SK-N-SH (cell line): ENCODE results near the gene DYRK1A. TPM values are rescaled to one million over a fixed set of nuclear protein-coding genes. Genes with fewer than 3 reads are reported as not detected.

Experiments
- CTCF ChIA-PET: fragments of 300-600, 350-600 bp; formaldehyde crosslinking; extraction: SDS; loops from one replicate; lab custom pipeline; 2021; lab: Yijun Ruan, JAX
- POLR2A ChIA-PET: fragments of 350-600 bp; sonication (Branson Sonifier 250); formaldehyde crosslinking; extraction: SDS; loops from one replicate; lab custom pipeline; 2020; ENCODE audit warnings: antibody characterized with exemption, inconsistent platforms; lab: Yijun Ruan, JAX
- DNase-seq: peaks from one replicate; pipeline ENCODE4 v3.0.0; 2012
- H2AFZ ChIP-seq: fragments of 200-600 bp; sonication (generic); 2 replicates; pipeline ENCODE4 v1.8.1; 2016; ENCODE audit warnings: antibody characterized with exemption, mild to moderate bottlenecking, low read depth
- H3F3A ChIP-seq: fragments of 200-600 bp; sonication (generic); replicated peaks from 2 replicates; pipeline ENCODE3; 2016; ENCODE audit warnings: antibody characterized with exemption, mild to moderate bottlenecking; ENCODE audit not compliant: insufficient read depth
- H3K27ac ChIP-seq, 2 experiments: fragments of 200-500 bp in 1 of 2; fragments of 200-600 bp in 1 of 2; sonication (Bioruptor generic) in 1 of 2; sonication (generic), shearing (Covaris generic) in 1 of 2; 2 replicates each; pipeline versions ENCODE4 v1.5.1 to v1.6.1; 2014 to 2016; ENCODE audit warnings: low read depth in 2 of 2, inconsistent platforms in 1 of 2, low read length in 1 of 2, mild to moderate bottlenecking in 1 of 2, mixed read lengths in 1 of 2
- H3K27me3 ChIP-seq: fragments of 200-600 bp; sonication (generic), shearing (Covaris generic); 2 replicates; pipeline ENCODE4 v1.6.1; 2016; ENCODE audit warnings: mixed run types; ENCODE audit not compliant: insufficient read depth
- H3K36me3 ChIP-seq, 2 experiments: fragments of 200-500 bp in 1 of 2; fragments of 200-600 bp in 1 of 2; sonication (Bioruptor generic) in 1 of 2; sonication (generic) in 1 of 2; replicated peaks in 1 of 2; 2 replicates each; pipeline versions ENCODE3 to v1.5.1; 2014 to 2016; ENCODE audit warnings: low read length in 1 of 2, mild to moderate bottlenecking in 1 of 2; ENCODE audit not compliant: insufficient read depth in 2 of 2, control insufficient read depth in 1 of 2
- H3K4me1 ChIP-seq, 2 experiments: fragments of 200-500 bp in 1 of 2; fragments of 200-600 bp in 1 of 2; sonication (Bioruptor generic) in 1 of 2; sonication (generic), shearing (Covaris generic) in 1 of 2; 2 replicates each; pipeline versions ENCODE4 v1.5.1 to v1.6.1; 2014 to 2016; ENCODE audit warnings: low read depth in 1 of 2, low read length in 1 of 2, mixed run types in 1 of 2; ENCODE audit not compliant: insufficient read depth in 2 of 2, control insufficient read depth in 1 of 2
- H3K4me2 ChIP-seq: fragments of 200-600 bp; sonication (generic), shearing (Covaris generic); 2 replicates; pipeline ENCODE4 v1.6.1; 2017; ENCODE audit warnings: mixed run types
- H3K4me3 ChIP-seq, 2 experiments: fragments of 200-500 bp in 1 of 2; fragments of 200-600 bp in 1 of 2; sonication (Bioruptor generic) in 1 of 2; sonication (generic), shearing (Covaris generic) in 1 of 2; 2 replicates each; pipeline versions ENCODE4 v1.5.1 to v1.8.1; 2014 to 2016; ENCODE audit warnings: low read depth in 2 of 2, inconsistent platforms in 1 of 2, low read length in 1 of 2, mild to moderate bottlenecking in 1 of 2, mixed read lengths in 1 of 2, moderate library complexity in 1 of 2
- H3K79me2 ChIP-seq: fragments of 200-600 bp; sonication (generic); 2 replicates; pipeline ENCODE4 v1.8.1; 2017; ENCODE audit warnings: mild to moderate bottlenecking; ENCODE audit not compliant: insufficient read depth
- H3K9ac ChIP-seq: fragments of 200-600 bp; sonication (generic); 2 replicates; pipeline ENCODE4 v1.6.1; 2017; ENCODE audit warnings: mixed run types
- H3K9me2 ChIP-seq: fragments of 200-600 bp; sonication (generic); 2 replicates; pipeline ENCODE4 v1.6.1; 2017; ENCODE audit warnings: mixed run types
- H3K9me3 ChIP-seq: fragments of 200-600 bp; sonication (generic); 2 replicates; pipeline ENCODE4 v1.6.1; 2017; ENCODE audit warnings: mixed run types, mild to moderate bottlenecking, moderate library complexity
- H4K20me1 ChIP-seq: fragments of 200-600 bp; sonication (generic); 2 replicates; pipeline ENCODE4 v1.6.1; 2017; ENCODE audit warnings: mild to moderate bottlenecking, mixed run types; ENCODE audit not compliant: insufficient read depth
- EP300 ChIP-seq, 2 experiments: IDR thresholded peaks; 2 replicates each; pipeline versions ENCODE4 v1.4.0 to v1.6.1; 2012; ENCODE audit warnings: borderline replicate concordance in 1 of 2, low read depth in 1 of 2, low read length in 1 of 2
- EZH2phosphoT487 ChIP-seq: fragments of 200-600 bp; sonication (generic); IDR thresholded peaks from 2 replicates; pipeline ENCODE4 v1.6.1; 2017; ENCODE audit warnings: low read depth, mixed run types, mild to moderate bottlenecking, antibody characterized with exemption, moderate library complexity, borderline replicate concordance
- FOSL2 ChIP-seq: IDR thresholded peaks from 2 replicates; pipeline ENCODE4 v1.4.0; 2012; ENCODE audit warnings: low read depth, mild to moderate bottlenecking, moderate library complexity, borderline replicate concordance
- FOXJ3 ChIP-seq: sonication (generic); formaldehyde crosslinking; IDR thresholded peaks from 2 replicates; pipeline ENCODE4 v1.5.1; 2020; ENCODE audit warnings: mild to moderate bottlenecking, missing genetic modification reagents
- FOXM1 ChIP-seq: IDR thresholded peaks from 2 replicates; pipeline ENCODE4 v1.4.0; 2012; ENCODE audit warnings: low read depth, mild to moderate bottlenecking
- GABPA ChIP-seq: IDR thresholded peaks from 2 replicates; pipeline ENCODE4 v1.4.0; 2012; ENCODE audit warnings: low read depth, mild to moderate bottlenecking
- GATA2 ChIP-seq: sonication (generic); formaldehyde crosslinking; IDR thresholded peaks from 2 replicates; pipeline ENCODE4 v1.5.0; 2020; ENCODE audit warnings: mild to moderate bottlenecking, missing genetic modification reagents
- MEF2A ChIP-seq: IDR thresholded peaks from 2 replicates; pipeline ENCODE4 v1.4.0; 2012; ENCODE audit warnings: low read depth, borderline replicate concordance
- RCOR1 ChIP-seq: fragments of 150-350 bp; IDR thresholded peaks from 2 replicates; pipeline ENCODE4 v1.6.1; 2017; ENCODE audit warnings: antibody characterized with exemption, low read length
- RFX5 ChIP-seq: IDR thresholded peaks from 2 replicates; pipeline ENCODE4 v1.6.1; 2012; ENCODE audit warnings: mild to moderate bottlenecking, improper control_type of control experiment, low read length
- RXRA ChIP-seq: IDR thresholded peaks from 2 replicates; pipeline ENCODE4 v1.4.0; 2012; ENCODE audit warnings: low read depth, mild to moderate bottlenecking, borderline replicate concordance
- SIN3A ChIP-seq: IDR thresholded peaks from 2 replicates; pipeline ENCODE4 v1.6.1; 2012; ENCODE audit warnings: low read depth, mild to moderate bottlenecking, low read length, moderate library complexity, borderline replicate concordance
- SMC3 ChIP-seq: IDR thresholded peaks from 2 replicates; pipeline ENCODE4 v1.6.1; 2012; ENCODE audit warnings: low read depth, low read length, improper control_type of control experiment
- TAF1 ChIP-seq: IDR thresholded peaks from 2 replicates; pipeline ENCODE4 v1.6.1; 2012; ENCODE audit warnings: low read depth, mild to moderate bottlenecking, low read length, moderate library complexity, borderline replicate concordance
- TCF12 ChIP-seq: IDR thresholded peaks from 2 replicates; pipeline ENCODE4 v1.4.0; 2012
- TEAD4 ChIP-seq: IDR thresholded peaks from 2 replicates; pipeline ENCODE4 v1.4.0; 2012; ENCODE audit warnings: mild to moderate bottlenecking, borderline replicate concordance; ENCODE audit not compliant: insufficient read depth
- WGBS: methylation state at CpG from one replicate; pipeline ENCODE4 v1.1.6; 2017; ENCODE audit warnings: low lambda C conversion rate; 5-methylcytosine and 5-hydroxymethylcytosine counted together
- polyA plus RNA-seq, 3 experiments: library from polyadenylated mRNA; depleted of rRNA; stranded (reverse); fragments of >200 nt; gene quantifications; 2 replicates each; pipeline ENCODE4 v1.2.3, GENCODE V29; 2012
- TF ChIP-seq, protein P1 (sequence below): IDR thresholded peaks from 2 replicates; pipeline ENCODE4 v1.6.1; 2012; ENCODE audit warnings: mild to moderate bottlenecking, low read depth, low read length, moderate library complexity
- TF ChIP-seq, protein P2 (sequence below): IDR thresholded peaks from 2 replicates; pipeline ENCODE4 v1.4.0; 2012; ENCODE audit warnings: low read depth, borderline replicate concordance
- TF ChIP-seq, protein P3 (sequence below): IDR thresholded peaks from 2 replicates; pipeline ENCODE4 v1.4.0; 2012; ENCODE audit warnings: low read depth
- TF ChIP-seq, protein P4 (sequence below): fragments of 150-350 bp; IDR thresholded peaks from 2 replicates; pipeline ENCODE4 v1.6.1; 2016; ENCODE audit warnings: mild to moderate bottlenecking, low read depth, low read length
- TF ChIP-seq, protein P5 (sequence below): fragments of 150-350 bp; IDR thresholded peaks from 2 replicates; pipeline ENCODE4 v1.6.1; 2017; ENCODE audit warnings: antibody characterized with exemption, low read length, low read depth, borderline replicate concordance

Gene DYRK1A
- polyA plus RNA-seq, 1 of the 3 experiments (the other 2 are of a cell fraction), result 19.3 TPM

DNA sequence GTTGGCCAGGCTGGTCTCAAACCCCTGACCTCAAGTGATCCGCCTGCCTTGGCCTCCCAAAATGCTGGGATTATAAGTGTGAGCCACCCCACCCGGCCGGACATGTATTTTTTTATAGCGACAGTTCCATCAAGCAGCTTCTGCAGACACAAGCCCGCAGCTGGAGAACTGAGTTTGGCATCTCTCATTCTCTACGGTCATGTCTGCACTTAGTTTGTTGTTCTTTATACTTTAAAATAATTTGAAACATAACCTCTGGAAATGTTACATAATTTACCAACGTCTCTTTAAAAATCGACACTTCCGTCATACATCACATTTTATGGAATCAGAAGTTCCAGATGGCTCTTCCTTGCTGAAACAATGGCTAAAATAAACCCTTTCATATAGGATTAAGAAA lies 183.6 kb downstream of the DYRK1A start (continued):
- TF ChIP-seq, protein P1, sequence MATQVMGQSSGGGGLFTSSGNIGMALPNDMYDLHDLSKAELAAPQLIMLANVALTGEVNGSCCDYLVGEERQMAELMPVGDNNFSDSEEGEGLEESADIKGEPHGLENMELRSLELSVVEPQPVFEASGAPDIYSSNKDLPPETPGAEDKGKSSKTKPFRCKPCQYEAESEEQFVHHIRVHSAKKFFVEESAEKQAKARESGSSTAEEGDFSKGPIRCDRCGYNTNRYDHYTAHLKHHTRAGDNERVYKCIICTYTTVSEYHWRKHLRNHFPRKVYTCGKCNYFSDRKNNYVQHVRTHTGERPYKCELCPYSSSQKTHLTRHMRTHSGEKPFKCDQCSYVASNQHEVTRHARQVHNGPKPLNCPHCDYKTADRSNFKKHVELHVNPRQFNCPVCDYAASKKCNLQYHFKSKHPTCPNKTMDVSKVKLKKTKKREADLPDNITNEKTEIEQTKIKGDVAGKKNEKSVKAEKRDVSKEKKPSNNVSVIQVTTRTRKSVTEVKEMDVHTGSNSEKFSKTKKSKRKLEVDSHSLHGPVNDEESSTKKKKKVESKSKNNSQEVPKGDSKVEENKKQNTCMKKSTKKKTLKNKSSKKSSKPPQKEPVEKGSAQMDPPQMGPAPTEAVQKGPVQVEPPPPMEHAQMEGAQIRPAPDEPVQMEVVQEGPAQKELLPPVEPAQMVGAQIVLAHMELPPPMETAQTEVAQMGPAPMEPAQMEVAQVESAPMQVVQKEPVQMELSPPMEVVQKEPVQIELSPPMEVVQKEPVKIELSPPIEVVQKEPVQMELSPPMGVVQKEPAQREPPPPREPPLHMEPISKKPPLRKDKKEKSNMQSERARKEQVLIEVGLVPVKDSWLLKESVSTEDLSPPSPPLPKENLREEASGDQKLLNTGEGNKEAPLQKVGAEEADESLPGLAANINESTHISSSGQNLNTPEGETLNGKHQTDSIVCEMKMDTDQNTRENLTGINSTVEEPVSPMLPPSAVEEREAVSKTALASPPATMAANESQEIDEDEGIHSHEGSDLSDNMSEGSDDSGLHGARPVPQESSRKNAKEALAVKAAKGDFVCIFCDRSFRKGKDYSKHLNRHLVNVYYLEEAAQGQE, result no peak
- TF ChIP-seq, protein P2, sequence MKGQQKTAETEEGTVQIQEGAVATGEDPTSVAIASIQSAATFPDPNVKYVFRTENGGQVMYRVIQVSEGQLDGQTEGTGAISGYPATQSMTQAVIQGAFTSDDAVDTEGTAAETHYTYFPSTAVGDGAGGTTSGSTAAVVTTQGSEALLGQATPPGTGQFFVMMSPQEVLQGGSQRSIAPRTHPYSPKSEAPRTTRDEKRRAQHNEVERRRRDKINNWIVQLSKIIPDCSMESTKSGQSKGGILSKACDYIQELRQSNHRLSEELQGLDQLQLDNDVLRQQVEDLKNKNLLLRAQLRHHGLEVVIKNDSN, result no peak
- TF ChIP-seq, protein P3, sequence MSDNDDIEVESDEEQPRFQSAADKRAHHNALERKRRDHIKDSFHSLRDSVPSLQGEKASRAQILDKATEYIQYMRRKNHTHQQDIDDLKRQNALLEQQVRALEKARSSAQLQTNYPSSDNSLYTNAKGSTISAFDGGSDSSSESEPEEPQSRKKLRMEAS, result no peak
- TF ChIP-seq GABPA (no peak), TEAD4 (no peak)

DNA sequence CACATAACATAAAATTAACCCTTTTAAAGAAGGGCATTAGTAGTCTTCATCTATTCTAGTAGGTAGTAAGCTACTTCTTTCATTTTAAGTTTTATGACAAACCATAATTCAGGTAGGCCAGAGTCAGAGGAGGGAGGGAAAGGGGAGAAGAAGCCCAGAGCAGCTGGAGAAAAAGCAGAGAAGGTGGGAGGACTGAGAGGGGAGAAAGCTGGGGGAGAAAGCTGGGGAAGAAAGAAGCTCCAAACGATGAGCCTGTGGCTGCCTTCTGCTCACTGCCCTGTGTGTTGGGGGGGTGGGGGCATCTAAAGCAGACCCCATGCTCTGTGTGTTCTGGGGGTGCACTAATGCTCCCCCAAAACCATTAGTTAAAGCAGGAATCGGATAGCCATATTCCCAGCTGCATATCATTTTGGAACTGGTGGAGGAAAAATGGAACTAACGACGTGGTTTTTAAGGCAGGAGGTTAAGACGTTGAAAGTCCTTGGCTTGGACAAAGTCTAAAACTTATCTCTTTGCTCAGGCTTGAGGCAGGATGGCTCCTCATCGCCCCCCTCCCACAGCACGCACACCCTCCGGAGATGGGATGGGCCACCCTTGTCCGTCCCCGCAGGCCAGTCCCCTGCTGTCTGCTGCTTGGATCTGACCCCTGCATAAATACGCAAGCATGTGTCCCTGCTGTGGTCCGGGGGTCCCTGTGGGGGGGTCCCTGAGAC lies 184.2 kb downstream of the DYRK1A start:
- Histone ChIP-seq H3K9me2 (no peaks in the 10 kb centered on the region), H3K79me2 (no peaks in the 10 kb centered on the region), H3F3A (no peaks in the 10 kb centered on the region), H3K4me2 (no peak overlapping the region), H2AFZ (no peak overlapping the region), H4K20me1 (no peaks in the 10 kb centered on the region), H3K4me1 (peaks cover 0 to 4% of the 10 kb centered on the region in 2 experiments; a peak in 2 of 4 replicates), H3K4me3 (no peak overlapping the region), H3K27ac (no peak overlapping the region), H3K9me3 (no peaks in the 10 kb centered on the region), H3K36me3 (no peaks in the 10 kb centered on the region), H3K9ac (no peak overlapping the region), H3K27me3 (no peaks in the 10 kb centered on the region)
- WGBS, result 82% methylated on average over 6 of the region's 12 CpGs
- ChIA-PET POLR2A (no interaction called here), CTCF (no interaction called here)
- DNase-seq, result no peak
- TF ChIP-seq, protein P3, result no peak
- TF ChIP-seq FOXJ3 (CRISPR knock-in tag), result no peak
- TF ChIP-seq FOSL2, result no peak
- TF ChIP-seq TCF12, result no peak
- TF ChIP-seq FOXM1, result no peak
- TF ChIP-seq, protein P4, sequence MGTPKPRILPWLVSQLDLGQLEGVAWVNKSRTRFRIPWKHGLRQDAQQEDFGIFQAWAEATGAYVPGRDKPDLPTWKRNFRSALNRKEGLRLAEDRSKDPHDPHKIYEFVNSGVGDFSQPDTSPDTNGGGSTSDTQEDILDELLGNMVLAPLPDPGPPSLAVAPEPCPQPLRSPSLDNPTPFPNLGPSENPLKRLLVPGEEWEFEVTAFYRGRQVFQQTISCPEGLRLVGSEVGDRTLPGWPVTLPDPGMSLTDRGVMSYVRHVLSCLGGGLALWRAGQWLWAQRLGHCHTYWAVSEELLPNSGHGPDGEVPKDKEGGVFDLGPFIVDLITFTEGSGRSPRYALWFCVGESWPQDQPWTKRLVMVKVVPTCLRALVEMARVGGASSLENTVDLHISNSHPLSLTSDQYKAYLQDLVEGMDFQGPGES, result no peak
- TF ChIP-seq RXRA, result no peak
- no peak for TF ChIP-seq RFX5
- TF ChIP-seq GATA2 (CRISPR knock-in tag), result no peak
- no peak for TF ChIP-seq MEF2A
- no peak for TF ChIP-seq SIN3A
- TF ChIP-seq TAF1, result no peak
- TF ChIP-seq RCOR1, result no peak
- TF ChIP-seq EZH2phosphoT487, result no peak
- no peak for TF ChIP-seq GABPA
- TF ChIP-seq, protein P5, sequence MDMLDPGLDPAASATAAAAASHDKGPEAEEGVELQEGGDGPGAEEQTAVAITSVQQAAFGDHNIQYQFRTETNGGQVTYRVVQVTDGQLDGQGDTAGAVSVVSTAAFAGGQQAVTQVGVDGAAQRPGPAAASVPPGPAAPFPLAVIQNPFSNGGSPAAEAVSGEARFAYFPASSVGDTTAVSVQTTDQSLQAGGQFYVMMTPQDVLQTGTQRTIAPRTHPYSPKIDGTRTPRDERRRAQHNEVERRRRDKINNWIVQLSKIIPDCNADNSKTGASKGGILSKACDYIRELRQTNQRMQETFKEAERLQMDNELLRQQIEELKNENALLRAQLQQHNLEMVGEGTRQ, result no peak
- no peak for TF ChIP-seq TEAD4
- no peak for TF ChIP-seq SMC3
- TF ChIP-seq EP300 (IDR thresholded peaks at IDR 0.05; ENCODE audit: borderline replicate concordance in 1 of 2, low read depth in 1 of 2, low read length in 1 of 2), result no peak
